HepG2 (cell line): Measurements from ENCODE around the gene METRN.

Experiments used
- ATF2 ChIP-seq: sonication (generic); formaldehyde crosslinking; IDR thresholded peaks from 2 replicates; pipeline ENCODE4 v1.4.0; 2020; ENCODE audit warnings: missing genetic modification reagents
- ATF3 ChIP-seq: sonication (generic); formaldehyde crosslinking; IDR thresholded peaks from 2 replicates; pipeline ENCODE4 v1.4.0; 2020; ENCODE audit warnings: missing genetic modification reagents
- CBX2 ChIP-seq, 2 experiments: fragments of 200-600 bp in 1 of 2; sonication (generic); formaldehyde crosslinking in 1 of 2; IDR thresholded peaks; 2 replicates each; pipeline versions ENCODE4 v1.7.0 to v1.8.1; 2018 to 2022; ENCODE audit warnings: low read depth in 2 of 2, low read length in 1 of 2, mild to moderate bottlenecking in 1 of 2, missing genetic modification reagents in 1 of 2
- CTCF ChIP-seq: sonication (generic); formaldehyde crosslinking; IDR thresholded peaks from 2 replicates; pipeline ENCODE4 v1.5.0; 2020; ENCODE audit warnings: mild to moderate bottlenecking, missing genetic modification reagents, moderate library complexity
- FOXJ3 ChIP-seq: sonication (generic); formaldehyde crosslinking; IDR thresholded peaks from 2 replicates; pipeline ENCODE4 v1.4.0; 2020; ENCODE audit warnings: missing genetic modification reagents, mild to moderate bottlenecking, borderline replicate concordance
- GABPA ChIP-seq, 2 experiments: IDR thresholded peaks; 2 replicates each; pipeline ENCODE4 v1.6.1; 2011 to 2016; ENCODE audit warnings: low read depth in 2 of 2, low read length in 1 of 2, missing biosample characterization in 1 of 2, missing genetic modification characterization in 1 of 2
- GFI1 ChIP-seq: sonication (generic); formaldehyde crosslinking; IDR thresholded peaks from 2 replicates; pipeline ENCODE4 v1.5.0; 2020; ENCODE audit warnings: missing genetic modification reagents, mild to moderate bottlenecking, borderline replicate concordance
- POLR2A ChIP-seq, 2 experiments: IDR thresholded peaks; 2 replicates each; pipeline ENCODE4 v1.6.1; 2011; ENCODE audit warnings: low read depth in 2 of 2, low read length in 2 of 2, mild to moderate bottlenecking in 1 of 2, moderate library complexity in 1 of 2; ENCODE audit not compliant: insufficient read depth in 1 of 2
- TP53 ChIP-seq: sonication (generic); formaldehyde crosslinking; conservative IDR thresholded peaks from 2 replicates; pipeline ENCODE4 v1.4.0; 2020; ENCODE audit warnings: missing genetic modification reagents
- ZSCAN30 ChIP-seq: sonication (generic); formaldehyde crosslinking; IDR thresholded peaks from 2 replicates; pipeline ENCODE4 v1.5.0; 2020; ENCODE audit warnings: mild to moderate bottlenecking, missing genetic modification reagents
- TF ChIP-seq, protein P1 (sequence below): sonication (generic); formaldehyde crosslinking; IDR thresholded peaks from 2 replicates; pipeline ENCODE4 v1.8.1; 2023; ENCODE audit warnings: mild to moderate bottlenecking, missing genetic modification reagents, borderline replicate concordance

DNA sequence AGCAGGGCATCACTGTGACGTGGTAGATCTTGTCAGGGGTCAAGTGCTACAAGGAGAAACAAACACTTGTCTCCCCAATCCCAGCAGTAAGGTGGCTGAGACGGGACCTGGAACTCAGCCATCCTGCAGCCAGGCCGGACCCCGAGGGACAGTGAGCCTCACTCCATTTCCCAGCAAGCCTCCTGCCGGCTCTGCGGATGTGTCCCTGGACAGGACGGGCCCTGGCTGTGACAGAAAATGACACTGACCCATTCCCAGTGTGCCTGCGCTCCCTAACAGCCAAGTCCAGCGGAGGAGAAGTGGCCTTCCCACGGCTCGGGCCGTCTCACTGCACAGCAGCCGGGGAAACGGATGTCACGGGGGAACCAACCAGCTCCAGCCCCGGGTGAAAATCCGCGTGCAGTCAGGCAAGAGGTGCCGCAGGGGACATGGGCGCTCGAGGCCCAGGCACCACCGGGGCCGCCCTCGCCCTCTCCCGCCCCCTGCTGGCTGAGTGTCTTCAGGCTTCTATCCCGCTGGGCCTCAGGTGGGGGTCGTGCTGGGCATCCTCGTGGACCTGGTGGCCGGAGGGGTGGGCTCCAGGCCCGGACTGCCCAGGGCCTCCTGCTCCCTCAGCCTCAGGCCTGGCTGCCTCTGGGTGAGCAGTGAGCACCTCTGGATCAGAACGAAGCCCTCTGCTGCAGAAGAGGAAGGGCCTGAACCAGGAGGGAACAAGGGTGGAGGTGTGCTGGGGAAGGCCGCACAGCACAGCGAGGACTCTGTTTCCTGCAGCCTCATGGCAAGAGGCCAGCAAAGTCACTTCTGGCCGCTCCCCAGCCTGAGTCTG, 18.7 kb downstream of the METRN start:
- no peak for TF ChIP-seq GFI1
- TF ChIP-seq ATF2 (CRISPR knock-in tag), result no peak
- TF ChIP-seq ATF3 (CRISPR knock-in tag), result no peak
- TF ChIP-seq CTCF (CRISPR knock-in tag), result peak; percentile 72
- no peak for TF ChIP-seq CBX2 (IDR thresholded peaks at IDR 0.05; ENCODE audit: low read depth, low read length)
- no peak for TF ChIP-seq CBX2 (CRISPR knock-in tag; IDR thresholded peaks at IDR 0.05; ENCODE audit: low read depth)
- TF ChIP-seq GABPA (IDR thresholded peaks at IDR 0.05; ENCODE audit: low read depth, low read length), result no peak
- no peak for TF ChIP-seq GABPA (CRISPR knock-in tag; IDR thresholded peaks at IDR 0.05; ENCODE audit: low read depth)
- TF ChIP-seq ZSCAN30, result no peak
- TF ChIP-seq POLR2A (IDR thresholded peaks at IDR 0.05; ENCODE audit: insufficient read depth in 1 of 2, low read depth in 2 of 2, low read length in 2 of 2), result no peak
- TF ChIP-seq, protein P1, sequence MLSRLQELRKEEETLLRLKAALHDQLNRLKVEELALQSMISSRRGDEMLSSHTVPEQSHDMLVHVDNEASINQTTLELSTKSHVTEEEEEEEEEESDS (CRISPR knock-in tag), result no peak
- no peak for TF ChIP-seq FOXJ3 (CRISPR knock-in tag)
- TF ChIP-seq TP53 (CRISPR knock-in tag), result no peak
